GM12878 (cell line): Measurements from ENCODE around the gene UBE2E1. TPM values are rescaled to one million over a fixed set of nuclear protein-coding genes. Genes with fewer than 3 reads are reported as not detected.
A peak's percentile ranks its signal among the peaks of the same experiment; 100 is the strongest.

ENCODE experiments used
- ATAC-seq: fragments of 200-7000 bp; cut with Tn5 transposase; 3 replicates; pipeline ENCODE4 v1.9.1; 2020; ENCODE audit warnings: mild to moderate bottlenecking, moderate library complexity
- BruUV-seq: library from RNA; stranded (reverse); fragments of 400-500 nt; replicated peaks from 2 replicates; lab custom pipeline; 2021; lab: Mats Ljungman, UMichigan
- CTCF ChIA-PET: fragments of 300-600 bp; sonication (Branson Sonifier 250); formaldehyde crosslinking; extraction: SDS; loops from one replicate; lab custom pipeline; 2021; ENCODE audit warnings: inconsistent platforms; lab: Yijun Ruan, JAX
- POLR2A ChIA-PET: fragments of 350-600 bp; formaldehyde crosslinking; extraction: SDS; loops from one replicate; lab custom pipeline; 2021; ENCODE audit warnings: inconsistent platforms; lab: Charles Lee
- RAD21 ChIA-PET: fragments of 300-600 bp; sonication (Branson Sonifier 250); formaldehyde crosslinking; loops from one replicate; lab custom pipeline; 2023; ENCODE audit warnings: antibody characterized with exemption; ENCODE audit not compliant: unreplicated experiment; lab: Charles Lee
- SMC1A ChIA-PET: fragments of 300-600 bp; sonication (Branson Sonifier 250); formaldehyde crosslinking; loops from one replicate; lab custom pipeline; 2023; ENCODE audit not compliant: unreplicated experiment, uncharacterized antibody; lab: Charles Lee
- DNase-seq: peaks from one replicate; pipeline ENCODE4 v3.0.0-alpha.2; 2011; ENCODE audit warnings: low read depth, low spot score
- FAIRE-seq: peaks from 3 replicates; lab custom pipeline; 2011; peaks lifted over from hg19 to GRCh38; lab: Jason Lieb, UNC
- H2AFZ ChIP-seq: 2 replicates; pipeline ENCODE4 v1.6.0; 2011; ENCODE audit warnings: low read depth, low read length, control low read depth; ENCODE audit not compliant: control insufficient read depth
- H3K27ac ChIP-seq: 2 replicates; pipeline ENCODE4 v1.5.1; 2011; ENCODE audit warnings: control low read depth; ENCODE audit not compliant: control insufficient read depth, insufficient read depth
- H3K27me3 ChIP-seq, 2 experiments: replicated peaks in 1 of 2; 2 replicates each; pipeline versions ENCODE4 v1.6.0 to v1.6.1; 2011; ENCODE audit warnings: low read length in 1 of 2; ENCODE audit not compliant: control insufficient read depth in 2 of 2, insufficient read depth in 2 of 2
- H3K36me3 ChIP-seq, 2 experiments: 2 replicates each; pipeline ENCODE4 v1.5.1; 2011; ENCODE audit warnings: low read length in 1 of 2; ENCODE audit not compliant: control insufficient read depth in 2 of 2, insufficient read depth in 2 of 2
- H3K4me1 ChIP-seq: 2 replicates; pipeline ENCODE4 v1.6.1; 2011; ENCODE audit warnings: mild to moderate bottlenecking, low read length, moderate library complexity, mixed read lengths; ENCODE audit not compliant: control insufficient read depth, insufficient read depth
- H3K4me2 ChIP-seq: 2 replicates; pipeline ENCODE4 v1.6.0; 2011; ENCODE audit warnings: control low read depth; ENCODE audit not compliant: control insufficient read depth, insufficient read depth
- H3K4me3 ChIP-seq: fragments of 200-600 bp; sonication (generic); 2 replicates; pipeline ENCODE4 v1.5.1; 2016
- H3K79me2 ChIP-seq: 2 replicates; pipeline ENCODE4 v1.6.0; 2011; ENCODE audit warnings: low read length; ENCODE audit not compliant: control insufficient read depth, insufficient read depth
- H3K9ac ChIP-seq: 2 replicates; pipeline ENCODE4 v1.8.0; 2011; ENCODE audit warnings: low read length, control low read depth, mixed read lengths; ENCODE audit not compliant: control insufficient read depth, insufficient read depth
- H3K9me3 ChIP-seq: replicated peaks from 3 replicates; pipeline ENCODE4 v1.5.1; 2011; ENCODE audit warnings: mild to moderate bottlenecking, low read length; ENCODE audit not compliant: control insufficient read depth, insufficient read depth
- H4K20me1 ChIP-seq: 2 replicates; pipeline ENCODE4 v1.6.0; 2011; ENCODE audit not compliant: control insufficient read depth, insufficient read depth
- FOXK2 ChIP-seq: fragments of 450-650 bp; IDR thresholded peaks from 2 replicates; pipeline ENCODE4 v1.6.1; 2017; ENCODE audit warnings: mild to moderate bottlenecking, moderate library complexity
- TAF1 ChIP-seq: IDR thresholded peaks from 2 replicates; pipeline ENCODE4 v1.6.1; 2011; ENCODE audit warnings: mild to moderate bottlenecking, low read depth, low read length, borderline replicate concordance
- WGBS: methylation state at CpG from one replicate; pipeline ENCODE4 v1.1.6; 2016; ENCODE audit warnings: low lambda C conversion rate; ENCODE audit not compliant: insufficient replicate concordance, insufficient coverage; ENCODE audit errors: missing lambda C conversion rate; 5-methylcytosine and 5-hydroxymethylcytosine counted together
- in situ Hi-C: fragments of 300-500 bp; cut with MboI; formaldehyde crosslinking; loops from 9 replicates; pipeline ENCODE4 v1.14.3; 2018; ENCODE audit warnings: mixed read lengths
- intact Hi-C: fragments of 100-400 bp; cut with micrococcal nuclease; formaldehyde crosslinking; loops from one replicate; pipeline ENCODE4 v1.14.2; 2022; ENCODE audit not compliant: unreplicated experiment
- polyA plus RNA-seq, 11 experiments: library from polyadenylated mRNA; depleted of rRNA in 4 of 11; unstranded in 6 of 11; stranded (reverse) in 5 of 11; fragments of >200 nt; fragmentation: Nextera tagmentation in 4 of 11; fragmentation: Illumina TruSeq in 1 of 11; extraction: Ambion mirVana in 4 of 11; extraction: Trizol in 1 of 11; gene quantifications; 1 replicate in 1 of 11; 2 replicates in 10 of 11; pipeline versions ENCODE4 v1.2.1 to v1.2.3, GENCODE V29; 2011 to 2016; ENCODE audit warnings: inconsistent platforms in 2 of 11, missing spikeins in 2 of 11, low read depth in 1 of 11
- total RNA-seq, 4 experiments: library from RNA; depleted of rRNA in 3 of 4; stranded (reverse); fragments of >200 nt in 3 of 4; fragmentation: Illumina TruSeq in 1 of 4; extraction: Trizol in 1 of 4; gene quantifications; 2 replicates each; pipeline versions ENCODE4 v1.2.1 to v1.2.3, GENCODE V29; 2013 to 2021
- TF ChIP-seq, protein P1 (sequence below): IDR thresholded peaks from 2 replicates; pipeline ENCODE4 v1.6.1; 2011; ENCODE audit warnings: mild to moderate bottlenecking, low read depth, low read length, moderate library complexity; ENCODE audit not compliant: insufficient replicate concordance

UBE2E1 gene
- total and polyA plus RNA-seq, 10 of the 15 experiments (the other 5 are each of a cell fraction or from before 2014, with no cell fraction given) = 18.7 to 425 (median 147) TPM

DNA sequence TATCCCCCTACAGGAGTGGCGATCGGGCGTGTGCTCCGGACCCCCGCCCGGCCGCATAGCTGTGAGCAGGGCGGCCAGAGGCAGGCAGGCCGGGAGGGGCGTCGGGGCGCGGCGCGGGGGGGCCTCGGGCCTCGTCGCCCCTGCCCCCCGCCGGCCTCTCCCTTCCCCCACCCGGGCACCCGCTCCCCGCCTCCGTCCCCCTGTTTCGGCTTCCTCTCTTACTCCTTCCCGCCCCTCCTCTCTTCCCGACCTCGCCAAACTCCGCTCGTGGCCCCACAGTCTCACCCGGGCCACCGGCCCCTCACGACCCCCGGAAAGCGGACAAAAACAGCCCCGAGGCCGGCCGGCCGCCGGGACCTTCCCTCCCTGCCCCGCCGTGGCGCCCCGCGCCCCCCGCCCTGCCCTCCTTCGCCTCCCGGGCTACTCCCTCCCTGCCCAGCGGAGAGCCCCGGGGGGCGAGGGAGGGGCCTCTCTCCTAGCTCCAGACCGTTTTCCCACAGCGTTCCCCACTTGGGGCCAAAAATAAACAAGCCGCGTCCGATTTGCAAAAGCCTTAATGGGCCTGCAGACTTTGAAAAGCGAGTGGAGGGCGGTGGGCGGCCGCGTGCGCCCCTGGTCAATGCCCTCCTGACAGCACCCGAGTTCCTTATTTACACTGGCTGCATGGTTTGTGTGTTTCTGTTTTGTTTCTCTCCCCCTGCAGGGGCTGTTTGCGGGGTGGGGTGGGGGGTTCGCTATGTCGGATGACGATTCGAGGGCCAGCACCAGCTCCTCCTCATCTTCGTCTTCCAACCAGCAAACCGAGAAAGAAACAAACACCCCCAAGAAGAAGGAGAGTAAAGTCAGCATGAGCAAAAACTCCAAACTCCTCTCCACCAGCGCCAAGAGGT is 1.0 kb downstream of the UBE2E1 start (continued):
- TF ChIP-seq, protein P1, sequence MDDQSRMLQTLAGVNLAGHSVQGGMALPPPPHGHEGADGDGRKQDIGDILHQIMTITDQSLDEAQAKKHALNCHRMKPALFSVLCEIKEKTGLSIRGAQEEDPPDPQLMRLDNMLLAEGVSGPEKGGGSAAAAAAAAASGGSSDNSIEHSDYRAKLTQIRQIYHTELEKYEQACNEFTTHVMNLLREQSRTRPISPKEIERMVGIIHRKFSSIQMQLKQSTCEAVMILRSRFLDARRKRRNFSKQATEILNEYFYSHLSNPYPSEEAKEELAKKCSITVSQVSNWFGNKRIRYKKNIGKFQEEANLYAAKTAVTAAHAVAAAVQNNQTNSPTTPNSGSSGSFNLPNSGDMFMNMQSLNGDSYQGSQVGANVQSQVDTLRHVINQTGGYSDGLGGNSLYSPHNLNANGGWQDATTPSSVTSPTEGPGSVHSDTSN = no peak
- TF ChIP-seq, all 136 proteins: peak for 11

DNA sequence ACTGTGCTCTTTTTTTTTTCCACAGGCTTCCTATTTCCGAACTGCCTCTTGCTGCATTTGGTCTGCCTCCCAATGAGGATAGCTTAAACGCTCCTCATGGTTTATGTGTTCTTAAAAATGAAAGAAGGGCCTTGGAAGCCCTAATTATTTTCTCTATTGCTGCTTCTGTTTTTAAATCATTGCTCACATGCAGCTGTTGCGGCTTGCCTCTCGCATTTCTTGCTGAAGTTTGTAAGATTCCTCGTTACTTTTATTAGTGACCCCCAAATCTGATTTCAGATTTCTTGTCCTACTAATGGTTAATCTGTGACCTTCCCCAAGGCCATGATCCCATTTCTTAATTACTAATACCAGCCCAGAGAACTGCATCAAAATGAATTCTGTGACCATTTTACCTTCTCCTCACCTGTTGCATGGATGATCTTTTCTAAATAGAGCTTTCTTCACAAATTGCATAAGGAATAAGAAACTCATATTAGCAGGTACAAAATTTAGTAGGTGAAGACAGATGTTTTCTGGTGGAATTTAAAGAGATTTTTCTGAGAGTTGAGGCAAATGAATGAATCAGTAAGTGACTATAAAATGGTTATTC is 1.8 kb downstream of the UBE2E1 start:
- peaks cover 8% of the 10 kb centered on the region for H3K4me1 ChIP-seq
- in situ Hi-C loops (no loop called here), intact Hi-C loops (loop anchor here (1.0 to 10.0 kb wide), 8 partner anchors 22 to 1243 kb away; partner anchors contain the start of gene UBE2E2)
- H3K9me3 ChIP-seq = no peaks in the 10 kb centered on the region
- no peaks in the 10 kb centered on the region for H4K20me1 ChIP-seq
- no TSS peak for BruUV-seq
- DNase-seq = no peak
- ChIA-PET POLR2A (interaction anchor here (0.7 to 7.5 kb wide), 10 partner anchors 22 to 1686 kb away, joined by 3 to 92 read pairs (median 4); partner anchors contain the start of genes NKIRAS1 and RPL15), SMC1A (interaction anchor here (0.7 to 7.4 kb wide), 21 partner anchors 9 to 603 kb away, joined by 3 to 224 read pairs (median 4); partner anchors contain the start of genes NKIRAS1 and RPL15), CTCF (interaction anchor here (0.6 to 4.2 kb wide), 8 partner anchors 12 to 144 kb away, joined by 3 to 21 read pairs (median 3); no protein-coding TSS in a partner anchor), RAD21 (interaction anchor here (0.7 to 7.8 kb wide), 15 partner anchors 14 to 601 kb away, joined by 3 to 96 read pairs (median 5); no protein-coding TSS in a partner anchor)
- peak overlapping the region; percentile 94 for H3K4me2 ChIP-seq
- WGBS = 38% methylated on average over 5 of the region's 5 CpGs
- no peak for TF ChIP-seq FOXK2
- TF ChIP-seq TAF1 = 0 out of 2 replicates have a peak, but pooled peaks have one; percentile 6
- H3K4me3 ChIP-seq = peak overlapping the region; percentile 98
- H3K79me2 ChIP-seq = peaks cover 65% of the 10 kb centered on the region
- H3K27me3 ChIP-seq = no peaks in the 10 kb centered on the region
- H2AFZ ChIP-seq = no peak overlapping the region
- ATAC-seq = no peak
- H3K27ac ChIP-seq = peak overlapping the region; percentile 82
- FAIRE-seq = peak; percentile 7
- peak overlapping the region; percentile 84 for H3K9ac ChIP-seq
- H3K36me3 ChIP-seq = no peaks in the 10 kb centered on the region; a peak in 1 of 4 replicates
